ENCODE results near the gene BDH1.
A peak's percentile ranks its signal among the peaks of the same experiment; 100 is the strongest.

The BDH1 gene

DNA sequence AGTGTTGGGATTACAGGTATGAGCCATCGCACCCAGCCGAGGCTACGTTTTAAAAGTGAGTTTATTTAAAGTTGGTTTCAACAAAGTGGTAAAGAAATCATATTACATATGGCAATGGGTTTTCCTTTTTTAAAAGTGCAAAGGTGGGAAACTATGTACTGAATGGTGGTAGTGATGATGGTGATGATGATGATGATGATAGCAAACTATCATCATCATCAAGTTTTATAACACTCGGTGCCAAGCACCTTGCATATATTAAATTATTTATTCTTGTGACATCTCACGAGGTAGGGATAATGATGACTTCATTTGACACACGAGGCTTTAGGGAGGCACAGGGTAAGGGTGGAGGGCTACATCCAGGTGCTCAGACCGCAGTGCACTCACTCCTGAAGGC, 64.3 kb downstream of the BDH1 start:
- TF ChIP-seq, protein P1, sequence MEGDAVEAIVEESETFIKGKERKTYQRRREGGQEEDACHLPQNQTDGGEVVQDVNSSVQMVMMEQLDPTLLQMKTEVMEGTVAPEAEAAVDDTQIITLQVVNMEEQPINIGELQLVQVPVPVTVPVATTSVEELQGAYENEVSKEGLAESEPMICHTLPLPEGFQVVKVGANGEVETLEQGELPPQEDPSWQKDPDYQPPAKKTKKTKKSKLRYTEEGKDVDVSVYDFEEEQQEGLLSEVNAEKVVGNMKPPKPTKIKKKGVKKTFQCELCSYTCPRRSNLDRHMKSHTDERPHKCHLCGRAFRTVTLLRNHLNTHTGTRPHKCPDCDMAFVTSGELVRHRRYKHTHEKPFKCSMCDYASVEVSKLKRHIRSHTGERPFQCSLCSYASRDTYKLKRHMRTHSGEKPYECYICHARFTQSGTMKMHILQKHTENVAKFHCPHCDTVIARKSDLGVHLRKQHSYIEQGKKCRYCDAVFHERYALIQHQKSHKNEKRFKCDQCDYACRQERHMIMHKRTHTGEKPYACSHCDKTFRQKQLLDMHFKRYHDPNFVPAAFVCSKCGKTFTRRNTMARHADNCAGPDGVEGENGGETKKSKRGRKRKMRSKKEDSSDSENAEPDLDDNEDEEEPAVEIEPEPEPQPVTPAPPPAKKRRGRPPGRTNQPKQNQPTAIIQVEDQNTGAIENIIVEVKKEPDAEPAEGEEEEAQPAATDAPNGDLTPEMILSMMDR (IDR thresholded peaks at IDR 0.05; ENCODE audit: insufficient read depth, low read length, missing control alignments), result no peak
- DNase-seq (ENCODE audit: low read depth, low spot score), result no peak
- ChIA-PET CTCF (interaction anchor here (1.3 to 2.9 kb wide), 2 partner anchors 11 to 235 kb away, joined by 6 to 19 read pairs; no protein-coding TSS in a partner anchor), POLR2A (interaction anchor here (1.0 kb wide), 1 partner anchor 97 kb away, joined by 3 read pairs; no protein-coding TSS in a partner anchor)
- H3K4me3 ChIP-seq (ENCODE audit: low read depth, low read length), result no peak overlapping the region

DNA sequence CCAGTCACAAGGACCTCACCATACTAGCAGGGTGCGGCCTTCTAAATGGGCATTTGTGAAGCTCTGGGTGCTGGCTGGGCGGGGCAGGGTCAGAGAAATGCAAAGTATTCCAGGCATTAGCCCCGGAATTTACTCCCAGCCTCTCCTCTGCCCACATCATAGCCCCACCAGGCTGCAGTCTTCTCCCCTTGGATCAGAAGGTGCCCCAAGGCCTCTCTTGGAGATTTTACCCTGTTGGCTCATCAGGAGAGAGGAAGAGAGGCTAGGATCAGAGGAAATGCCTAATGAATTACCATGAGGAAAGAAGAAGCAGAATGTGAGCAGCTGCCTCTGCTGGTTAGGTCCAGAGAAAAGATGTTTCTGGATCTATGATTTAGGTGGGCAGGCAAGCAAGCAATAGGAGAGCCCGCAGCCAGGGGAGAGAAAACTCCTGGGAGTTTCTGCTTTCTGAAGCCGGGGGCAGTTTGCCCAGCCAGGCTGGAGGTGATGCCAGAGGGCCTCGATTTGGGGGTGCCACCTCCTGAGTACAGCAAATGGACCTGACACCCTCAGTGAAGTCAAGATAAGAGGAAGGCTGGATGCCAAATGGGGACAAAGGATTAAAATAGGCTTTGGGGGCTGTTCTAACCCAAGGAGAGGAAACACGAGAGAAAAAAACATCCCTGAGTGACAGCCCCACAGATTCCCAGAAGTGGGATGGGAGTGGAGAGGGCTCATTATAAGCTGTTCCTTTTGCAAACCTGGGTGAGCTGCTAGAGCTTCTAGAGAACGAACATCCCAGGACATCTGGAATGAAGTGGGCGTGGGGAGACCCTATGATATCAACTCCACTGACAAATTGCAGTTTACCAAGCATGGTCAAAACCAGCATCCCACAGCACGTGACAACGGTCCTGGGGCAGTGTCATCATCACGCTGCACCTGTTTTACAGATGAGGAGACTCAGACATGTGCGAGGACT, 65.4 kb downstream of the BDH1 start:
- DNase-seq (ENCODE audit: low read depth, low spot score), result peak; percentile 71

DNA sequence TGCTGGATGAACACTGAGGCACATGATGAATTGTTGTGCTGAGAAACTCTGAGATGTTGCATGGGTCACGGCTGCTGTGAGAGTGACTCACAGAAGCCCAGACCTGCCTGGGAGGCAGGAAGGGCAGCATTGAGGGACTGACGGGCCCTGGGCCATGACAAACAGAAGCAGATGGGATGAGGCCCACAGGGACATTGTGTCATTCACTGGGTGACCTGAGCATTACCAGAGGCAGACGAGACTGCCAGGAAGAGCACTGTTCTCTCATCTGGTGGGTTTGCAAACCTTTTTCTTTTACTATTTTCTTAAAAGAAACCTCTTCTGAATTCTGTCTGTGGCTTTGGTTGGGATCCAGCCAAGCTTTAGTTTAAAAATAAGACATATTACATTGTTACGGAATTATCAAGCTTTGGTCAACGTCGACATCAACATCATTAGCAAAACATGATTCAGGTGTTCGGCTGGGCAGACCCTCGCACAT, 67.8 kb downstream of the BDH1 start:
- ChIA-PET POLR2A (interaction anchor here (1.1 to 3.9 kb wide), 4 partner anchors 18 to 93 kb away, joined by 4 to 18 read pairs (median 5); no protein-coding TSS in a partner anchor), CTCF (interaction anchor here (0.7 to 2.8 kb wide), 10 partner anchors 9 to 305 kb away, joined by 3 to 12 read pairs (median 4); no protein-coding TSS in a partner anchor)
- DNase-seq (ENCODE audit: low read depth, low spot score), result peak; percentile 93
- H3K4me3 ChIP-seq (ENCODE audit: low read depth, low read length), result no peak overlapping the region
- TF ChIP-seq, protein P1 (IDR thresholded peaks at IDR 0.05; ENCODE audit: insufficient read depth, low read length, missing control alignments), result no peak

More for the DNA sequence above, 65.4 kb downstream of the BDH1 start:
- TF ChIP-seq, protein P1 (IDR thresholded peaks at IDR 0.05; ENCODE audit: insufficient read depth, low read length, missing control alignments), result no peak
- ChIA-PET POLR2A (interaction anchor here (0.9 to 3.9 kb wide), 6 partner anchors 12 to 188 kb away, joined by 3 to 18 read pairs (median 4); no protein-coding TSS in a partner anchor), CTCF (interaction anchor here (0.9 to 2.8 kb wide), 8 partner anchors 10 to 234 kb away, joined by 3 to 12 read pairs (median 6); no protein-coding TSS in a partner anchor)
- H3K4me3 ChIP-seq (ENCODE audit: low read depth, low read length), result no peak overlapping the region

DNA sequence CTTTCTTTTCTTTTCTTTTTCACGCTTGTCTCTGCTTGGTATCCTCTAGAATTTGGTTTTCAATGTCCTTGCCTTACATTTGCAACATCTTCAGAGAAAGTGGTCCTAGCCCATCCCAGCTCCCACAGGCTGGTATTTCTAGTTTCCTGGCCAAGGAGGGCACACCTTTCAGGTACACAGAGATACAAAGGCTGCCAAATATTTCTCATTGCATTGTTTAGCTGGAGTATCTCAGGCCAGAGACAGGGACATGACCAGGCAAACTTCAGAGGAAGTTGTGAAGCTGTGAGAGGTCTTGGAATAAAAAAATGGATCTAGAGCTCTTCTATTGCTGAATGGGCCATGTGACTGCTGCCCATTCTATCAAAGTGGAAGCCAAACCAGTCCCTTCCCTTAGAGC, 68.9 kb downstream of the BDH1 start:
- DNase-seq (ENCODE audit: low read depth, low spot score), result no peak
- TF ChIP-seq, protein P1 (IDR thresholded peaks at IDR 0.05; ENCODE audit: insufficient read depth, low read length, missing control alignments), result no peak
- H3K4me3 ChIP-seq (ENCODE audit: low read depth, low read length), result no peak overlapping the region
- CTCF ChIA-PET, result interaction anchor here (0.7 to 2.4 kb wide), 4 partner anchors 14 to 304 kb away, joined by 3 to 9 read pairs (median 6); no protein-coding TSS in a partner anchor
- POLR2A ChIA-PET, result interaction anchor here (1.6 to 3.9 kb wide), 2 partner anchors 17 to 20 kb away, joined by 4 to 18 read pairs; no protein-coding TSS in a partner anchor

DNA sequence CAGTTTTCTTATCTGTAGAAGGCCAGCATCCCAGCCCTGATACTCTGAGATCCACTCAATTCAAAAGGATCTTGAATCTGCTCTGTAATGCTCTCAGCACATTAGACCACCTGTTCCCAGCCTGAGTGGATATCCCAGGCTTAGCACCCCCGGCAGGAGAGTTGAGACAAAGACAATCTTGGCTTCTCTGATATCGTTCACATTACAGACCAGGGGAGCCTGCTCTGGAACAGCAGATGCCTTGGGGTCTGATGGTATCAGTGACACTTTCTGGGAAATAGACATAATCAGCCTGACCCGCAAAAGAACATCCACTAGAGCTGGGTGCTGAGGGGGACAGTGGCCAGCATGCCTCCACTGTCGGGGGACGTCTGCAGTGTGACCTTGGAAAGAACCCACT, 70.6 kb downstream of the BDH1 start:
- CTCF ChIA-PET, result interaction anchor here (1.0 to 2.1 kb wide), 2 partner anchors 18 to 24 kb away, joined by 3 to 6 read pairs; no protein-coding TSS in a partner anchor
- no peak overlapping the region for H3K4me3 ChIP-seq (ENCODE audit: low read depth, low read length)
- POLR2A ChIA-PET, result interaction anchor here (1.4 kb wide), 1 partner anchor 18 kb away, joined by 3 read pairs; no protein-coding TSS in a partner anchor
- DNase-seq (ENCODE audit: low read depth, low spot score), result no peak
- TF ChIP-seq, protein P1 (IDR thresholded peaks at IDR 0.05; ENCODE audit: insufficient read depth, low read length, missing control alignments), result no peak
